Measurements from ENCODE around the gene KHNYN. TPM values are rescaled to one million over a fixed set of nuclear protein-coding genes. Genes with fewer than 3 reads are reported as not detected.
A peak's percentile ranks its signal among the peaks of the same experiment; 100 is the strongest.

Gene KHNYN
- total RNA-seq: 100 to 1,000 TPM in 1 of 3 donors, 10 to 100 TPM in 2; 85.9 to 102 (median 86.9) TPM
- long read RNA-seq, donor 1, transcript KHNYN-202 (8 exons, 3,359 nt): major isoform, 42 of 91 reads
- long read RNA-seq, donor 1, partial matches to known transcripts: 13 of 91 reads
- long read RNA-seq, donor 1, other reads (novel, unspliced or antisense): 33 of 91 reads
- long read RNA-seq, donor 2, partial matches to known transcripts: 0 of 3 reads
- long read RNA-seq, donor 2, other reads (novel, unspliced or antisense): 2 of 3 reads

DNA sequence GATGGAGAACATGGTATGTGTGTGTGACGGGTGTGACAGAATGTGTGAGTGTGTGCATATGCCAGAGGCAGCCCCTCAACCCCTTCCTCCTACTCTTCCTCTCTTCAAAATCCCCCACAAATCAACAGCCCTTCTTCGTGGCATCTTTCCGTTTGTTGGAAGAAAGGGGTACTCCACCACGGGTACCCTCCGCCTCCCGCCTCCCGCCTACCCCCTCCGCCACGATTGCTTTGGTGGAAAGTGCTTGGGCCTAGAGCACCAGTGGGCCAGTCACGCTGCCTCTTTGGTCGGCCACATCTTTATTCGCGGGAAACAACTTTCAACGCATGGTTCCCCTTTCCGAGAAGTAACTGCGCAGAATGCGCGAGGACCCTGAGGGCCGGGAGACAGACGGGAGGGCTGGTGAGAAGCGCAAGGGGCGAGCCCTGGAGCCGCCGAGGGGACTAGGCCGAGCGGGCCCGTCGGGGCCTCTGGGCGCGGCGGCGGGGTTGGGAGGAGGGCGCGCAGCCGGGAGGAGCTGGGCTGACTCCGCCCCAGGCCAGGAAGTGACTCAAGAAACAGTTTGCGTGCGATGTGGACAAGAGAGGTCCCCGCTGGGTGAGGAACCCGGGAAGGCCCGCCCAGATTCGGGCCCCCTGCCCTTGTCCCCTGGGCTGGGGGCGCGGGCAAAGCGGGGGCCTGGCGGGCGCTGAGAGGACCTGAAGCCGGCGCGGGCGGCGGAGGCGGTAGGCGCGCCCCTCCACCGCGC is at the start of gene KHNYN, which contains the start of gene CBLN3:
KHNYN (plus strand) TSS at position 560 of the 748 bp plus-strand sequence. CDS start 777 bp downstream, outside the sequence.
CBLN3 (minus strand) TSS at position 274 of the 748 bp plus-strand sequence. CDS start 614 bp downstream, outside the sequence.
- no peak for TF ChIP-seq CTCF (IDR thresholded peaks at IDR 0.05)
- peaks cover 54% of the 10 kb centered on the region for H3K4me1 ChIP-seq (ENCODE audit: low read depth)
- H3K36me3 ChIP-seq (ENCODE audit: low read depth): no peaks in the 10 kb centered on the region
- no peaks in the 10 kb centered on the region for H3K9me3 ChIP-seq
- peak within 1 kb of the TSS; percentile 54 for H3K4me3 ChIP-seq
- ATAC-seq (peak; percentile 80), DNase-seq (peak; percentile 92 to 94 (median 93))
- intact Hi-C loops (cut with DNase I, micrococcal nuclease): loop anchor here (5.0 kb wide), 2 partner anchors 62 to 97 kb away; partner anchors contain the start of gene NFATC4 (in 2 of the 2)

DNA sequence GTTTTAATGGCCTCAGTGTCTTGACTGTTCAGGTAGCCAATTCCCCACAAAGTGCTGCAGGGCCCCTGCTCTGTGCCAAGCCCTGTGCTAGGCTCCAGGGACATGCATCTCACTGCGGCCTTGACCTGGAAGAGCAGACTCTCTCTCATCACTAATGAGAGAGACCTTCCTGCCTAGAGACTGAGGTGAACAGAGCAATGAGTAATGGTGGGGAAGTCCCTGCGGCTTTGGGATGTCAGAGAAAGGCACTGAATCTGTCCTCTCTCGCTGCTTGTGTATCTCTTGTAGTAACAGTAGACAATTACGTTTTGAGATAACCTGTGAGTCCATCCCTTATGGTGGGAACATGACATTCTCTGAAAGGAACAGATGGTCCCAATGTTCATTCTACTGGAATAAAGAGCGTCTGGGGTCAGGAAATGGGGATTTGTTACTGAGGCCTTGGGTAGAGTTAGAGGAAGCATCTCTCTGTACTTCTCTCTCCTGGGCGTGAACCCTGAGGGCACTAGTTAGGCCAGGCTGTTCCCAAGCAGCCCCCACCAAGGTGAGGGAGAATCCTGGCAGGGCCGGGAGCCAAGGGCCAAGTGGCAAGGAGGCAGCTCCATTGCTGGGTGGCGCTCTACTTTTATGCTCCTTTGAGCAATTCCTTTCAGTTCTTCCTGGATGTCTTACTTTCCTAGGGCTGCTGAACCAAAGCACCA is 48.2 kb upstream of the KHNYN start:
- no peaks in the 10 kb centered on the region for H3K4me1 ChIP-seq (ENCODE audit: low read depth)
- no peaks in the 10 kb centered on the region for H3K36me3 ChIP-seq (ENCODE audit: low read depth)
- ATAC-seq: no peak
- DNase-seq: no peak
- intact Hi-C loops (cut with DNase I, micrococcal nuclease): no loop called here
- no peak overlapping the region for H3K4me3 ChIP-seq
- no peaks in the 10 kb centered on the region for H3K9me3 ChIP-seq
- TF ChIP-seq CTCF (IDR thresholded peaks at IDR 0.05): no peak

- H3K9me3 ChIP-seq: no peaks in the 10 kb centered on the region
- ATAC-seq: no peak
- no peaks in the 10 kb centered on the region for H3K36me3 ChIP-seq (ENCODE audit: low read depth)
- intact Hi-C loops (cut with DNase I, micrococcal nuclease): no loop called here
- no peak overlapping the region for H3K4me3 ChIP-seq
- DNase-seq: no peak
- no peak for TF ChIP-seq CTCF (IDR thresholded peaks at IDR 0.05)
- H3K4me1 ChIP-seq (ENCODE audit: low read depth): no peaks in the 10 kb centered on the region
Measured at GRCh38 chr14:24382064-24382371, 47.7 kb upstream of the KHNYN start.

- TF ChIP-seq CTCF (IDR thresholded peaks at IDR 0.05): no peak
- no peak for DNase-seq
Measured at GRCh38 chr14:24384169-24384568, 45.6 kb upstream of the KHNYN start.

GRCh38 chr14:24385524-24385923 is 44.2 kb upstream of the KHNYN start:
- no peak for TF ChIP-seq CTCF (IDR thresholded peaks at IDR 0.05)
- Histone ChIP-seq H3K9me3 (no peaks in the 10 kb centered on the region), H3K4me1 (ENCODE audit: low read depth) (no peaks in the 10 kb centered on the region), H3K4me3 (no peak overlapping the region), H3K36me3 (ENCODE audit: low read depth) (no peaks in the 10 kb centered on the region)
- intact Hi-C loops (cut with DNase I, micrococcal nuclease): no loop called here
- no peak for ATAC-seq
- DNase-seq: no peak

More at GRCh38 chr14:24384169-24384568, 45.6 kb upstream of the KHNYN start:
- intact Hi-C loops (cut with DNase I, micrococcal nuclease): no loop called here
- no peaks in the 10 kb centered on the region for H3K36me3 ChIP-seq (ENCODE audit: low read depth)
- ATAC-seq: no peak
- H3K4me3 ChIP-seq: no peak overlapping the region
- no peaks in the 10 kb centered on the region for H3K4me1 ChIP-seq (ENCODE audit: low read depth)
- H3K9me3 ChIP-seq: no peaks in the 10 kb centered on the region
